ENCODE measurements around the gene SAXO2.
"Not testable (repeated sequence)": the region's sequence is repeated elsewhere in the genome, so short reads cannot be mapped to it uniquely, and the experiment has no call there.

Gene SAXO2

GRCh38 chr15:82272154-82272553, 9.5 kb downstream of the SAXO2 start:
- H3K4me3 ChIP-seq (ENCODE audit: insufficient read depth, low read length, poor library complexity, severe bottlenecking) = no peak overlapping the region

GRCh38 chr15:82275410-82275809, 12.8 kb downstream of the SAXO2 start:
- no peak overlapping the region for H3K4me3 ChIP-seq (ENCODE audit: insufficient read depth, low read length, poor library complexity, severe bottlenecking)
- H3K9ac ChIP-seq (ENCODE audit: low read length) = no peak overlapping the region
- no peaks in the 10 kb centered on the region for H3F3A ChIP-seq (ENCODE audit: insufficient read depth)
- H3K79me2 ChIP-seq (ENCODE audit: insufficient read depth, low read length) = no peaks in the 10 kb centered on the region
- H3K9me2 ChIP-seq (replicated peaks; ENCODE audit: insufficient read depth, low read length) = no peaks in the 10 kb centered on the region
- no peaks in the 10 kb centered on the region for H4K20me1 ChIP-seq (ENCODE audit: low read depth, low read length)
- H3K36me3 ChIP-seq (ENCODE audit: low read length) = no peaks in the 10 kb centered on the region
- H3K27ac ChIP-seq (ENCODE audit: low read depth, low read length) = no peak overlapping the region
- no peak overlapping the region for H2AFZ ChIP-seq (ENCODE audit: low read depth, low read length, severe bottlenecking)
- H3K27me3 ChIP-seq (ENCODE audit: low read length) = no peaks in the 10 kb centered on the region
- H3K4me2 ChIP-seq (ENCODE audit: low read depth, low read length, poor library complexity, severe bottlenecking) = no peak overlapping the region
- H3K9me3 ChIP-seq (ENCODE audit: insufficient read depth, low read length) = no peaks in the 10 kb centered on the region
- TF ChIP-seq CTCF (IDR thresholded peaks at IDR 0.05; ENCODE audit: insufficient read depth, low read length, poor library complexity, severe bottlenecking) (no peak), EZH2phosphoT487 (conservative IDR thresholded peaks at IDR 0.05; ENCODE audit: low read length) (no peak)

More at GRCh38 chr15:82272154-82272553, 9.5 kb downstream of the SAXO2 start:
- no peaks in the 10 kb centered on the region for H4K20me1 ChIP-seq (ENCODE audit: low read depth, low read length)
- H3K27ac ChIP-seq (ENCODE audit: low read depth, low read length) = no peak overlapping the region
- no peak overlapping the region for H3K4me2 ChIP-seq (ENCODE audit: low read depth, low read length, poor library complexity, severe bottlenecking)
- TF ChIP-seq CTCF (IDR thresholded peaks at IDR 0.05; ENCODE audit: insufficient read depth, low read length, poor library complexity, severe bottlenecking) (no peak), EZH2phosphoT487 (conservative IDR thresholded peaks at IDR 0.05; ENCODE audit: low read length) (no peak)
- no peak overlapping the region for H3K9ac ChIP-seq (ENCODE audit: low read length)
- H3K79me2 ChIP-seq (ENCODE audit: insufficient read depth, low read length) = no peaks in the 10 kb centered on the region
- no peak overlapping the region for H2AFZ ChIP-seq (ENCODE audit: low read depth, low read length, severe bottlenecking)
- H3K36me3 ChIP-seq (ENCODE audit: low read length) = no peaks in the 10 kb centered on the region
- no peaks in the 10 kb centered on the region for H3K9me2 ChIP-seq (replicated peaks; ENCODE audit: insufficient read depth, low read length)
- no peaks in the 10 kb centered on the region for H3K27me3 ChIP-seq (ENCODE audit: low read length)
- H3K9me3 ChIP-seq (ENCODE audit: insufficient read depth, low read length) = no peaks in the 10 kb centered on the region
- no peaks in the 10 kb centered on the region for H3F3A ChIP-seq (ENCODE audit: insufficient read depth)

- H3K9me2 ChIP-seq (replicated peaks; ENCODE audit: insufficient read depth, low read length); H3K27me3 ChIP-seq (ENCODE audit: low read length); H3K9ac ChIP-seq (ENCODE audit: low read length); H4K20me1 ChIP-seq (ENCODE audit: low read depth, low read length); H3K27ac ChIP-seq (ENCODE audit: low read depth, low read length); H3F3A ChIP-seq (ENCODE audit: insufficient read depth); H2AFZ ChIP-seq (ENCODE audit: low read depth, low read length, severe bottlenecking); H3K4me3 ChIP-seq (ENCODE audit: insufficient read depth, low read length, poor library complexity, severe bottlenecking); H3K9me3 ChIP-seq (ENCODE audit: insufficient read depth, low read length); H3K4me2 ChIP-seq (ENCODE audit: low read depth, low read length, poor library complexity, severe bottlenecking); H3K36me3 ChIP-seq (ENCODE audit: low read length); H3K79me2 ChIP-seq (ENCODE audit: insufficient read depth, low read length): not testable (repeated sequence)
Observed at GRCh38 chr15:82281276-82281675, 18.7 kb downstream of the SAXO2 start.

GRCh38 chr15:82282386-82282785, 19.8 kb downstream of the SAXO2 start:
- H3K9me3 ChIP-seq (ENCODE audit: insufficient read depth, low read length); H3K36me3 ChIP-seq (ENCODE audit: low read length); H3K79me2 ChIP-seq (ENCODE audit: insufficient read depth, low read length); H3K4me3 ChIP-seq (ENCODE audit: insufficient read depth, low read length, poor library complexity, severe bottlenecking); H4K20me1 ChIP-seq (ENCODE audit: low read depth, low read length); H3K9me2 ChIP-seq (replicated peaks; ENCODE audit: insufficient read depth, low read length); H3K4me2 ChIP-seq (ENCODE audit: low read depth, low read length, poor library complexity, severe bottlenecking); H3F3A ChIP-seq (ENCODE audit: insufficient read depth); H3K27ac ChIP-seq (ENCODE audit: low read depth, low read length); H3K27me3 ChIP-seq (ENCODE audit: low read length); H2AFZ ChIP-seq (ENCODE audit: low read depth, low read length, severe bottlenecking); H3K9ac ChIP-seq (ENCODE audit: low read length): not testable (repeated sequence)

GRCh38 chr15:82284381-82284780, 21.8 kb downstream of the SAXO2 start:
- H3K36me3 ChIP-seq (ENCODE audit: low read length); H3F3A ChIP-seq (ENCODE audit: insufficient read depth); H3K9ac ChIP-seq (ENCODE audit: low read length); H4K20me1 ChIP-seq (ENCODE audit: low read depth, low read length); H3K4me3 ChIP-seq (ENCODE audit: insufficient read depth, low read length, poor library complexity, severe bottlenecking); H2AFZ ChIP-seq (ENCODE audit: low read depth, low read length, severe bottlenecking); H3K9me2 ChIP-seq (replicated peaks; ENCODE audit: insufficient read depth, low read length); H3K27me3 ChIP-seq (ENCODE audit: low read length); H3K79me2 ChIP-seq (ENCODE audit: insufficient read depth, low read length); H3K27ac ChIP-seq (ENCODE audit: low read depth, low read length); H3K4me2 ChIP-seq (ENCODE audit: low read depth, low read length, poor library complexity, severe bottlenecking); H3K9me3 ChIP-seq (ENCODE audit: insufficient read depth, low read length): not testable (repeated sequence)

GRCh38 chr15:82286475-82286874, 23.9 kb downstream of the SAXO2 start:
- H3K9me2 ChIP-seq (replicated peaks; ENCODE audit: insufficient read depth, low read length); H3K36me3 ChIP-seq (ENCODE audit: low read length); H3K79me2 ChIP-seq (ENCODE audit: insufficient read depth, low read length); H3K27me3 ChIP-seq (ENCODE audit: low read length); H2AFZ ChIP-seq (ENCODE audit: low read depth, low read length, severe bottlenecking); H3K4me2 ChIP-seq (ENCODE audit: low read depth, low read length, poor library complexity, severe bottlenecking); H3K9ac ChIP-seq (ENCODE audit: low read length); H3K9me3 ChIP-seq (ENCODE audit: insufficient read depth, low read length); H3F3A ChIP-seq (ENCODE audit: insufficient read depth); H3K4me3 ChIP-seq (ENCODE audit: insufficient read depth, low read length, poor library complexity, severe bottlenecking); H3K27ac ChIP-seq (ENCODE audit: low read depth, low read length); H4K20me1 ChIP-seq (ENCODE audit: low read depth, low read length): not testable (repeated sequence)

GRCh38 chr15:82288202-82288601, 25.6 kb downstream of the SAXO2 start:
- H3K4me3 ChIP-seq (ENCODE audit: insufficient read depth, low read length, poor library complexity, severe bottlenecking); H3K9me2 ChIP-seq (replicated peaks; ENCODE audit: insufficient read depth, low read length); H4K20me1 ChIP-seq (ENCODE audit: low read depth, low read length); H3K9me3 ChIP-seq (ENCODE audit: insufficient read depth, low read length); H2AFZ ChIP-seq (ENCODE audit: low read depth, low read length, severe bottlenecking); H3K27me3 ChIP-seq (ENCODE audit: low read length); H3K9ac ChIP-seq (ENCODE audit: low read length); H3F3A ChIP-seq (ENCODE audit: insufficient read depth); H3K4me2 ChIP-seq (ENCODE audit: low read depth, low read length, poor library complexity, severe bottlenecking); H3K79me2 ChIP-seq (ENCODE audit: insufficient read depth, low read length); H3K27ac ChIP-seq (ENCODE audit: low read depth, low read length); H3K36me3 ChIP-seq (ENCODE audit: low read length): not testable (repeated sequence)

Measured in SU-DHL-6 (cell line).